NOMO-1 (cell line): ENCODE data around the gene LINGO3.
"Not testable (repeated sequence)": the region's sequence is repeated elsewhere in the genome, so short reads cannot be mapped to it uniquely, and the experiment has no call there.

Experiments
- DNase-seq, 2 experiments: peaks; one replicate each; lab custom pipeline; 2025; ENCODE audit not compliant: unreplicated experiment in 2 of 2; lab: John Stamatoyannopoulos, UW

Gene LINGO3

GRCh38 chr19:2308114-2308556 lies at the start of gene LINGO3:
Gene LINGO3, minus strand, starts transcription at chr19:2308154. Its CDS starts 16,378 bp downstream, at chr19:2291776.
- DNase-seq = no peak

DNA sequence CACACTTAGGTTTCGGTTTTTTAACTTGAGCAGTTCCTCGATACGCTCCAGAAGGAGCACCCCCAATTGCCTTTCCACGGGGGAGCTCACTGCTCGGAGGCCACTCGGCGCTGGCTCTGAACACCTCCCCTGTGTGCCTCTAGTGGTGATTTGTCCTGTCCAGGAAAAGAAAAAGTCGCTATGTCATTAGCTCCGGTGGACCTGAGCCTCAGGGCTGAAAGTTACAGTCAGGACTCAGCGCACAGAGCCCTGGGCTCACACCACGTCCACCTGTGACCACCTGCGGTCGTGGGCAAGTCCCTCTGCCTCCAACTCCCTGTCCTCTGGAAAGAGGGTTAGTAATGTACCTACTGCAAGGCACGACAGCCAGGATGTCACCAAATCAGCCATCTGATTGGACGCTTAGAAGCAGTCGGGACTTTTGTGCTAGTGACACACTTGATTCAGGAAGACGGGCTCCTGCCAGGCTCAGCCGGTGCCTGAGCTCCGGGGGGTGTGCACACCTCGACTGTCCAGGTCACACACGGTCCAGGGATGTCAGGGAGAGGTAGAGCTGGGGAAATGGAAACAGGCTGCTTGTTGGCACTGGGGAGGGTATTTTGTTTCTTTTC lies 48.2 kb upstream of the LINGO3 start:
- DNase-seq = no peak

- no peak for DNase-seq
Observed at GRCh38 chr19:2355168-2356035, 47.4 kb upstream of the LINGO3 start.

DNA sequence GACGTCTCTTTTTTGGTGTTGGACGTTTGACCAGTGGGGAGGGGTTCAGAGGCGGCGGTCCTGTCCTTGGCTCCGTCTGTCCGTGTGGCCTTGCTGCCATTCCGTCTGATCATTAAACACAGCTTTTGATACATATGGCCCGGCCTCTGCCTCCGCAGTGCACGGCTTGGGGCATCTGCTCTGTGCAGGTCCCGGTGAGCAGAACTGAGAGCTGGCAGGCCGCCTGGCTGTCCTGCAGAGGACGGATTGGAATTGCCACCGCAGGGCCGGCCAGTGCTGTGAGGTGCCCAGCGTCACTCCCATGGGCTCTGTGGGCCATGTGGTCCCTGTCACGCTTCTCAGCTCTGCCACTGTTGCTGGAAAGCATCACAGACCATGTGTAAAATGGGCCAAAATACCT lies 46.7 kb upstream of the LINGO3 start:
- no peak for DNase-seq

DNA sequence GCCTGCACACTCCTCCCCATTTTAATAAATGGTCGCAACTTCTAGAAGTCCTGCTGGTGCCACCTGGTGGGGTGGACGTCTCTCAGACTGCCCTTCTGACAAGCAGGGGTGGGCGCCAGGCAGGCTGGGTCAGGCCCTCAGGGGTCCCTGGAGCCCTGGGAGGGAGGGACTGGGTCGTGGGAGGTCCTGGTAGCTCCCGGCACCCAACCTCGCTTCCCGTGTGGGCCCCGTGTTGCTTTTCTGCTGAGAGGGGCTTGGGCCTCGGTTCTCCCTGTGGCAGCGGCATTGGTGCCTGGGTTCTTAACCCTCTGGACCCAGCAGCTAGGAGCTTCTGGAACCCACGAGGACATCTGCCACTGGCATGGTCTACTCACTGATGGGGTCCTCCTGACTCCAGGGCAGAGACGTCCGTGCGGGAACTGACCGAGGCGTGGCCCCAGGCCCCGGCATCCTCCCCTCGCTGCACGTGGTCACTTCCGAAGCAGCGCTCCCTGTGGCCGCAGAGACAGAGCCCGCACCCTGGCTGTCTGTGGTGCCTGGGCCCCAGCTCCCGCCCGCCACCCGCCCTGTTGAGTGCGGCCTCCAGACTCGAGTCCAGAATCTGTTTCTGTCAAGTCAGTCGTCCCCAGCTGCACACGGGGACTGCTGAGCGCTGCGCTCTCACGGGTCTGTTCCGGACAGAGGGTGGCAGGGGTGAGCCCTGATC lies 46.1 kb upstream of the LINGO3 start:
- DNase-seq = no peak

DNA sequence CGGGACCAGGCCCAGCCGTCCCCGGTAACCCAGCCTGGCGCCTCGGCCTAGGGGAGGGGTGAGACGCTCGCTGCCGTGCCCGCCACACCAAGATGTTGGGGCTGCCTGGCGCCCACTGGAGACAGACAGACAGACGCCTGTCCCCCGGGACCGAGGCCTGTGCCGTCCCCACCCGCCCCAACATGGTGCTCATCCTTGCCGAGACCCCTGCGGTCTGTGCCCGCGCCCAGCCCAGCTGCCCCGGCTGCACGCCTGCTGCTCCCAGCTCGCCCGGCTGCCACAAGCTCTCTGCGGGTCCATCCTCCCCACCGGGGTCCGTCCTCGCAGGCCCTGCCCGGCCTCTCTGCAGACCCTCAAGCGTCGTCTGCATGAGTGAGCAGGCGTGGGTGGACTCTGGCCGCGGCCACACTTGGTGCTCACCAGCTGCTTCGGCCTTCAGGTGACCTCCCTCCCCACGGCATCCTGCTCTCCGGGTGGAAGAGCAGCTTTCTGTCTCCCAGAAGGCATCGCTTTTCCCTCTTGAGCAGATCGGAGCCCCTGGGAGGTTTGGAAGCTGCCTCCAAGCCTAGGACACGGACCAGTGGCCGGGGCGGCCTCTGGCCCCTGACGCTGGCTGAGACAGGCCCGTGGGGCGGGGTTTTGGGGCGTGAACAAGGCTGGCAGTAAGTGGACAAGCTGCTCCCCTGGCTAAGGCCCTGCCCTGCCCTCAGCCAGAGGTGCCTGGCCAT lies 45.4 kb upstream of the LINGO3 start:
- no peak for DNase-seq

GRCh38 chr19:2352121-2352520 lies 44.2 kb upstream of the LINGO3 start:
- DNase-seq = no peak

DNA sequence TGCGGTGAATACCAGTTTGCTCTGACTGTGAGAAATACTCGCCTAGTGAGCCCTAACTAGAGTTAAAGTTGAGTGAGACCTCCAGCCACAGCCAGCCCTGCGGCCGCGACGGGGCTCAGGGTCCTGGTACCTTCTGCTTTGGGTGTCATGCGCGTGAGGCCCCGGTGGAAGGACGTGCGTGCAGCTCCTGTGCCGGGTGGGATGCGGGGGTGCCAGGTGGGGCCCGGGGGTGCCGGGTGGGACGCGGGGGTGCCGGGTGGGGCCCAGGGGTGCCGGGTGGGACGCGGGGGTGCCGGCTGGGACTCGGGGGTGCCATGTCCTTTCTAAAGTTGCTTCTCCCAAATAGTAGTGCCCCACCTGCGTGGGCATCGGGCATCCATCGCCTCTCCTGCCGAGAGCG lies 43.6 kb upstream of the LINGO3 start:
- no peak for DNase-seq

DNA sequence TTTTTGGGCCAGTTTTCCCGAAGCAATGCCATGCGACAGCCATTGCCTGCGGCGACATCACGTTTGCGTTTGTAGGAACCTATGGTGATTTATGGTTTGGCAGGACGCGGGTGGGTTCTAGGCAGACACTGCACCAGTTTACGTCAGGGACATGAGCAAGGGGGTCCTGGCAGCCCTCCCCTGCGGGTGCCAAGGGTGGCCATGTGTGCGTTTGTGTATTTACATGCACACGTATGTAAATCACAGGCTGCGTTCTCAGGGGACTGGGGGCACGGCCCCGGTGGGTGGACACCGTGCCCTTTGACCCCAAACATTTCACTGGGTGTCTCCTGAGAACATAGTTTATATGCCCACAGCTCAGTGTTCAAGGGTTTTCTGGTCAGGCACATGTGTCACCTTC lies 42.7 kb upstream of the LINGO3 start:
- no peak for DNase-seq

DNA sequence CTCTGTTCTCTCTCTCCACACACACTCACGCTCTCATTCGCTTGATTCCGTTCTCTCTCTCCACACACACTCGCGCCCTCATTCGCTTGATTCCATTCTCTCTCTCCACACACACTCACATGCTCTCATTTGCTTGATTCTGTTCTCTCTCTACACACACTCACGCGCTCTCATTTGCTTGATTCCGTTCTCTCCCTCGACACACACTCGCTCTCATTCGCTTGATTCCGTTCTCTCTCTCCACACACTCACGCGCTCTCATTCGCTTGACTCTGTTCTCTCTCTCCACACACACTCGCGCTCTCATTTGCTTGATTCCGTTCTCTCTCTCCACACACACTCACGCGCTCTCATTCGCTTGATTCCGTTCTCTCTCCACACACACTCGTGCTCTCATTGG lies 41.9 kb upstream of the LINGO3 start:
- DNase-seq = not testable (repeated sequence)

- no peak for DNase-seq
Observed at GRCh38 chr19:2345794-2346663, 38.1 kb upstream of the LINGO3 start.

DNA sequence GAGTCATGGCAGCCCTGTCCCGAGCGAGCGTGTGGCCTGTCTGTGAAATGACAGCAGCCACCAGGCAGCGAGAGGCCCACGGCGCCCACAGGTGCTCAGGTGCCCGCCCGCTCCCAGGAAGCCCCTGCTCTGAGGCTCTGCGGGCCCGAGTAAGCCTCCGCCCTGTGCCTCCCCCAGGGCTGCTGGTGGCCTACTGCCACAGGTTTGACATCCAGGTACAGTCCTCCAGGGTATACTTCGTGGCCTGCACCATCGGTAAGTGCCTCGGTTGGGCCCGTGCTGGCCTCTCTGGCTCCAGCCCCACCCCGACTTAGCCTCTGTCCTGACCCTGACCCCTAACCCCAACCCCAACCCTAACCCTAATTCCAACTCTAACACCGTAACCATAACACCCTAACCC lies 37.1 kb upstream of the LINGO3 start:
- DNase-seq = no peak

DNA sequence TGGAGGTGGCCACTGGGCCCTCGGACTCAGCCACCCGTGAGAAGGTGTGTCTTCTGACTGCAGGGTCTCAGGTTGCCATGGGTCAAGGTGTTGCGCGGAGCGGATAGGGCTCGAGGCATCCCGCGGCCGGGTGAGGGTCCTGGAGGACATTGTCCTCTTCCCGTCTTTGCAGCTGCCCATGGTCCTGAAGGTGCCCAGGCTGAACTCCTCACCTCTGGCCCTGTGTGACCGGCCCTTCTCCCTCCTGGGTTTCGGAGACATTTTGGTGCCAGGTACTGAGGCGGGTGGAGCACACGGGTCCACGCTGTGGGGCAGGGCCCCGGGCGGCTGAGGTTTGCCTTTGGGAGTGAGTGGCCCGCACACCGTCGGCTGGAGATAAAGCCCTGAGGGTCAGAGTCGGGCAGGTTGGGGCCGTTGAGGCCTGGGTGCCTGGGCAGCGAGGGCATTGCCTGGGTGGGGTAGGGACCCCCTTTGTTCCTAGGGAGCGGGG lies 36.5 kb upstream of the LINGO3 start:
- no peak for DNase-seq

- no peak for DNase-seq
Observed at GRCh38 chr19:2343289-2343982, 35.5 kb upstream of the LINGO3 start.

- no peak for DNase-seq
Observed at GRCh38 chr19:2342656-2343288, 34.8 kb upstream of the LINGO3 start.

- no peak for DNase-seq
Observed at GRCh38 chr19:2341982-2342381, 34.0 kb upstream of the LINGO3 start.

DNA sequence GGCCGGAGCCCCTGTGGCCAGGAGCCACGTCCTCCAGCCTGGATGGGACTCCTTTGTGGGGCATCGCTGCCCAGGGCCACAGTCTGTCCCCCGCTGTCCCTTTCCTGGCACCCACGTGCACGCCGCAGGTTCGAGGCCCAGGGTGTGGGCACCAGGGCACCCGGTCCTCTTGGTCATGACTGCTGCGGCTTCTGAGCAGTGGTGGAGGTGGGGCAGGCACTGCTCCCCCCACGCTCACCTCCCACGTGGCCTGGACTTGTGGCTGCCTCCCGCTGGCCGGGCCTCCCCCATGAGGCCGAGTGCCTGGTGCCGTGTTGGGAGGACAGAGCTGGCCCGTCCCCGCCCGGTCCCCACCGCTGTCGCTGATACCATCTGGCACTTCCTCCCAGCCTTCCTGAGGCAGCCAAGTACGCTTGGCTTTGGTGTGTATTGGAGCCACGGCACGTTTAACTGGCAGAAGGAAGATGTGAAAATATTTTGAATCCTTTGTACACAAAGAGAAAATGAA lies 33.3 kb upstream of the LINGO3 start:
- DNase-seq = no peak

- no peak for DNase-seq
Observed at GRCh38 chr19:2340496-2341243, 32.7 kb upstream of the LINGO3 start.
